ENCODE data around the gene MDP1.

GRCh38 chr14:24206260-24207103, 9.4 kb downstream of the MDP1 start:
- TF ChIP-seq CTCF (IDR thresholded peaks at IDR 0.05 in 8 of 11, conservative IDR thresholded peaks at IDR 0.05 in 3 of 11) (no peak), POLR2AphosphoS5 (IDR thresholded peaks at IDR 0.05) (peak in 2 of 3 donors; percentile 40 to 50), POLR2A (IDR thresholded peaks at IDR 0.05) (no peak)

Data from spleen (tissue), 7 donors.